Gastroesophageal sphincter (tissue), 3 donors: ENCODE measurements around the gene UPF1.

ENCODE experiments used
- POLR2A ChIP-seq, 2 donors: fragments of 450-650 bp; IDR thresholded peaks; one replicate each; pipeline ENCODE4 v1.6.1; 2017; ENCODE audit warnings: antibody characterized with exemption in 2 of 2, mild to moderate bottlenecking in 2 of 2, moderate library complexity in 1 of 2
- POLR2AphosphoS5 ChIP-seq: sonication (generic); formaldehyde crosslinking; IDR thresholded peaks from one replicate; pipeline ENCODE4 v1.6.1; 2017; ENCODE audit warnings: antibody characterized with exemption
- TF ChIP-seq, protein P1 (sequence below), 4 experiments: fragments of 200-600 bp in 2 of 4; fragments of 450-650 bp in 2 of 4; sonication (generic) in 1 of 4; IDR thresholded peaks; one replicate each; pipeline ENCODE4 v1.5.1; 2017 to 2019; ENCODE audit warnings: antibody characterized with exemption in 4 of 4, mild to moderate bottlenecking in 2 of 4, moderate library complexity in 2 of 4

GRCh38 chr19:18852648-18853047, 20.9 kb downstream of the UPF1 start:
- TF ChIP-seq, protein P1, sequence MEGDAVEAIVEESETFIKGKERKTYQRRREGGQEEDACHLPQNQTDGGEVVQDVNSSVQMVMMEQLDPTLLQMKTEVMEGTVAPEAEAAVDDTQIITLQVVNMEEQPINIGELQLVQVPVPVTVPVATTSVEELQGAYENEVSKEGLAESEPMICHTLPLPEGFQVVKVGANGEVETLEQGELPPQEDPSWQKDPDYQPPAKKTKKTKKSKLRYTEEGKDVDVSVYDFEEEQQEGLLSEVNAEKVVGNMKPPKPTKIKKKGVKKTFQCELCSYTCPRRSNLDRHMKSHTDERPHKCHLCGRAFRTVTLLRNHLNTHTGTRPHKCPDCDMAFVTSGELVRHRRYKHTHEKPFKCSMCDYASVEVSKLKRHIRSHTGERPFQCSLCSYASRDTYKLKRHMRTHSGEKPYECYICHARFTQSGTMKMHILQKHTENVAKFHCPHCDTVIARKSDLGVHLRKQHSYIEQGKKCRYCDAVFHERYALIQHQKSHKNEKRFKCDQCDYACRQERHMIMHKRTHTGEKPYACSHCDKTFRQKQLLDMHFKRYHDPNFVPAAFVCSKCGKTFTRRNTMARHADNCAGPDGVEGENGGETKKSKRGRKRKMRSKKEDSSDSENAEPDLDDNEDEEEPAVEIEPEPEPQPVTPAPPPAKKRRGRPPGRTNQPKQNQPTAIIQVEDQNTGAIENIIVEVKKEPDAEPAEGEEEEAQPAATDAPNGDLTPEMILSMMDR (IDR thresholded peaks at IDR 0.05), result no peak
- TF ChIP-seq POLR2A (IDR thresholded peaks at IDR 0.05), result no peak
- TF ChIP-seq POLR2AphosphoS5, result no peak
